HG02759 (cell line): ENCODE results near the gene MORC4.
A peak's percentile ranks its signal among the peaks of the same experiment; 100 is the strongest.
"Not testable (repeated sequence)": the region's sequence is repeated elsewhere in the genome, so short reads cannot be mapped to it uniquely, and the experiment has no call there.

Source experiments
- ATAC-seq: cut with Tn5 transposase; IDR thresholded peaks from one replicate; pipeline ENCODE4 v1.9.1; 2021; ENCODE audit warnings: mild to moderate bottlenecking, moderate library complexity; ENCODE audit not compliant: unreplicated experiment

The MORC4 gene

DNA sequence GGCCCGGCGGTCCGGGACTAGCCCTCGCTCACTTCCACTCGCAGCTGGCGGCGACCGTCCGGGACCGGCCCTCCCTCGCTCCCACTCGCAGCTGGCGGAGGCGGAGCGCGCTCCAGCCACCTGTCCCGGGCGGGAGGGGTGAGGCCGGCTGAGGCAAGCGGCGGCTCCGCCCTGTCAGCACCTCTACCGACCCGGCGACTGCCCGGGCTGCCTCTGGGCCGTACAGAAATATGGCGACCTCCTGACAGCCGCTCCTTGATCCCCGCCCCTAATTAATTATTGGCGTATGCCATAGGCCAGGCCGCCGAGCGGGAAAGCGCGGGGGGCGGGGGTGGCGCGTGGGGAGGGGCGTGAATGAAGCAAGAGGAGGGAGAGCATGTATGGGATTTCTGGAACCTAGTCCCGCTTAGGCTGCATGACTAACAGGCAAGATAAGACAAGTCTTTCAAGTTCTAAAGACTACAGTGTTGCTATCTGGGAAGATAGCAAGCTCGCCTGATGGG lies at the start of gene MORC4:
MORC4 (minus strand) TSS at position 200 of the 503 bp plus-strand sequence. CDS start 243 bp downstream, outside the sequence.
- ATAC-seq, result peak; percentile 89

- ATAC-seq, result no peak
Measured at GRCh38 chrX:107047622-107048021, 47.6 kb upstream of the MORC4 start.

GRCh38 chrX:107029752-107030151 lies 29.7 kb upstream of the MORC4 start:
- ATAC-seq, result no peak

- ATAC-seq, result no peak
Measured at GRCh38 chrX:107025545-107025944, 25.5 kb upstream of the MORC4 start.

DNA sequence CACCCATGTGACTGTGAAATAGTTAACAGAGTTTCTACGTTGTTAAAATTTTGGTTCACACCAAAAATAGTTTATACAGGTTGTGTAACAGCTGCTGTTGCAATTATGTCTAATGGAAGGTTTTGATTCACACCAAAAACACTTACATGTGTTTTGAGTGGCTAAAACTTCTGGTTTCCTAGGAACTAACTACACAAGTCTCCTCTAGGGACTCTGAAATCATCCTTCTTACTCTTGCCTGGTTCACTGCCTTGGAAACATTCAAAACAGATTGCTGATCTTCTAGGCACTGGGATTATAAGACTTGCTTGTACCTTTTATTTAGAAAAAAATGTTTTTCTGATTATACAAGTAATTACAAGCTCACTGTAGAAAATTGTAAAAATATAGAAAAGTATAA lies 14.9 kb upstream of the MORC4 start:
- no peak for ATAC-seq

GRCh38 chrX:107008034-107008433 lies 8.0 kb upstream of the MORC4 start:
- ATAC-seq, result no peak

GRCh38 chrX:106999002-106999975 lies 723 bp downstream of the MORC4 start:
- ATAC-seq, result peak; percentile 40

- no peak for ATAC-seq
Measured at GRCh38 chrX:106997611-106998010, 2.4 kb downstream of the MORC4 start.

DNA sequence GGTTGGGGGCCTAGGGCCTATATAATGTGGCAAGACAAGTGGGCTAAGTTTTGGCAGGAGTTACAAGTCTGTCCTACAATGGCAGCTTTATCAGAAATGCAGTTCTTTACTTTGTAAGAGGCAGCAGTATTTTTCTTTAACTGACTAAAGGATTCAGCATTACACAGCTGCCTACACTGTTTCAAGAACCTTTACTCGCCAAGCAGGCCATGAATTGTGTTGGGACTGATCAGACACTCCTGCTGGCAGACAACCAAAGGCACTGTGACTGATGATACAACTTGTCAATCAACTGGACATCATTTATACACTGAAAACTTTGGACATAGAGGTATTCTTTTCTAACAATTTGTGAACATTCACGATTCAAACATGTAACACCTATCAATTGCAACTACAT lies 4.3 kb downstream of the MORC4 start:
- ATAC-seq, result no peak

- ATAC-seq, result no peak
Measured at GRCh38 chrX:106987488-106987887, 12.5 kb downstream of the MORC4 start.

- ATAC-seq, result no peak
Measured at GRCh38 chrX:106980952-106981626, 18.9 kb downstream of the MORC4 start.

DNA sequence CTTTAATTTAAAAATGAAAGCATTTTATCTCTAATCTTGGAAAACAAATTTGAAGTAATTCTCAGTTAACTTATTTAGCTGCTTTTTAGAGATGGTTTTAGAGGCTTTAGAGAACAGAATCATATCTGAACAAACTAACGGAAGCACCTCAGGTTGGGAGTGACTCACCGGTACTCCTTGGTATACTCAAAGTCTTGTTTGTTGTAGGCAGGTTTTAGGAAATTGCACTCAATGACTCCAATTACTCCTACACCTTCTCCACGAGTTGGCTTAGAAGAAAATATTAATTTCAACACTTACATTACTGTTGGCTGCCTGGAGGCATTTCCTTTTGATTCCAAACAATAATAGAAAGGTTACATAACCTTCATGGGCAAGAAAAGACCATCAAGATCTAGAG lies 23.6 kb downstream of the MORC4 start:
- ATAC-seq, result no peak

DNA sequence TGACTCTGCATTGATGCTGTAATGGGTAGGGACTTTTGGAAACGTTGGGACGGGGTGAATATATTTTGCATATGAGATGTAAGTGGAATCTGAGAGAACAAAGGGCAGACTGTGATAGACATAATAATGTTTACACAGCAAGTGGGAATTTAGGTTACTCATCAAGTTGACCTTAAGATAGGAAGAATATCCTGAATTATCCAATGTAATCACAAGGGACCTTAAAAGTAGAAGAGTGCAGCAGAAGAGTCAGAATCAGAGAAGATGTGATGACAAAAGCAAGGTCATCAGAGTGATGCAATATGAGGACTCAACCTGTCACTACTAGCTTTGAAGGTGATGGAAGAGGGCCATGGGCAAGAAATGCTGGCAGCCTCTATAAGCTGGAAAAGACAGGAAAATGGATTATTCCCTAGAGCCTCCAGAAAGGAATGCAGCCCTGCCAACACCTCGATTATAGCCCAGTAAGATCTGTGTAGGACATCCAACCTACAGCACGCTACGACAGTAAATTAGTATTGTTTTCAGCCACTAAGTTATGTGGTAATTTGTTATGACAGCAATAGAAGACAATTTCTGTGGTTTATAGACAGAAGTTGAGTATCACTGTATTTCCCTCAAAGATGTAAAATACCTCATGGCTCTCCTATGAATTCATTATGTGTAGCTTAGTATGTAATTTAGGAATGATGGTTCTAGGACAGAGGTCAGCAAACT lies 26.4 kb downstream of the MORC4 start:
- ATAC-seq, result no peak

DNA sequence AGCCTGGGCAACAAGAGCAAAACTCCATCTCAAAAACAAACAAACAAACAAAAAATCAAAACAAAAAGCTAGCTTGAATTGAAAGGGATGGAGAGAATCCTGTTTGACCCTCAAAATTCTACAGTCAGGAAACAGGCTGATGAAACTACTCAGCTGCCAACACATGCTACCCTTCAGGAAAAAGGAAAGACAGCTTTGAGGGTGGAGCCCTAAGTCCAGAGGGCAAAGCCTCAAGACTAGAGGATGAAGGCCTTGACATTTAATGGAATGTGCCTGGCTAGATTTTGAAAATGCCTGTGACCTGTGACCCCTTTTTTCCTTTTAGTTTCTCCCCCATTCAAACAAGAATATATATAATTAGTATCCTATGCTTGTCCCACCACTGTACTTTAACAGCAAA lies 27.1 kb downstream of the MORC4 start:
- ATAC-seq, result no peak

- ATAC-seq, result not testable (repeated sequence)
Measured at GRCh38 chrX:106966547-106966946, 33.5 kb downstream of the MORC4 start.

DNA sequence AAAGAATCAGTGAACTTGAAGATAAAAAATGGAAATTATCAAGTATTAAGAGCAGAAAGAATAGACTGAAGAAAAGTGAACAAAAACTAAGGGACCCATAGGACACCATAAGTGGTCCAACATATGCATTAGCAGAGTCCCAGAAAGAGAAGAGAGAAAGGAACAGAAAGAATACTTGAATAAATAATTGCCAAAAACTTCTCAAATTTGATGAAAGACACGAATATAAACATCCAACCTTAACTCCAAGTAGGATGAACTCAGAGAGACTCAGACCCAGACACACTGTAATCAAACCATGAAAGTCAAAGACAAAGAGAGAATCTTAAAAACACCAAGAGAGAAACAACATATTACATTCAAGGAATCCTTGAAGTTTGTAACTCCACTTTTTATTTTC lies 35.7 kb downstream of the MORC4 start:
- ATAC-seq, result no peak

DNA sequence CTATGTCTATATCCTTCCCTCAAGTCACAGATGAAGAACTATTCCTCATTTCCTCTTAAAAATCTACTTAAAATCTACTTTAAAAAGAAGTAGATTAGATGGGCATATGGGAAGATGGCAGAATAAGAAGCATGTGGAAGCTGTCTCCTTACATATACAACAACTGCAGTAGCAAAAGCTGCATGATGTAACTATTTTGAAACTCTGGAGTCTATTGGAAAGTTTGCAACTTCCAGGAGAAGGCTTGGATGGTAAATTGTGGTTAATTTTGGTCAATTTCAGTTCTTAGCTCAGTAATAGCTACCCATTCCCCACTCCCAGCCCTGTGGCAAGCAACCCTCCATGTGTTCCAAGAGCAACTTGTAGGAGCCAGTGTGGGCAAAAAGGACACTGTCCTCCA lies 36.9 kb downstream of the MORC4 start:
- ATAC-seq, result no peak

GRCh38 chrX:106959901-106960300 lies 40.1 kb downstream of the MORC4 start:
- ATAC-seq, result no peak

DNA sequence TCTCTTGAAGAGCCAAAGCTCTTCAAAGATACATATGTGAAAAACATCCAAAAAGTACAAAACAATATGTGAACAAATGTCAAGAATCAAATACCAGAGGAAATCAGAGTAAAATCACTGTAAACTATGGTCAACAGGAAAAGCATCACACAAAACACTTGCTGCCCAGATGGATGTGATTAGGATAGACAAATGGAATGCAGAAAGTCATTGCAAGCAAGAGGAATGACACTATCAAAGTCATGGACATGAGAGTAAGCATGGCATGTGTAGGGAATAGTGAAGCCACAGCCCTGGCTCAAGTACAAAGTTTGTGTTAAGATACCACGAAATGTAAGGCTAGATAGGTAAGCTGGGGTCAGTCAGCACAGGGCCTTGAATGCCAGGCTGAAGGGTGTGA lies 42.2 kb downstream of the MORC4 start:
- no peak for ATAC-seq

DNA sequence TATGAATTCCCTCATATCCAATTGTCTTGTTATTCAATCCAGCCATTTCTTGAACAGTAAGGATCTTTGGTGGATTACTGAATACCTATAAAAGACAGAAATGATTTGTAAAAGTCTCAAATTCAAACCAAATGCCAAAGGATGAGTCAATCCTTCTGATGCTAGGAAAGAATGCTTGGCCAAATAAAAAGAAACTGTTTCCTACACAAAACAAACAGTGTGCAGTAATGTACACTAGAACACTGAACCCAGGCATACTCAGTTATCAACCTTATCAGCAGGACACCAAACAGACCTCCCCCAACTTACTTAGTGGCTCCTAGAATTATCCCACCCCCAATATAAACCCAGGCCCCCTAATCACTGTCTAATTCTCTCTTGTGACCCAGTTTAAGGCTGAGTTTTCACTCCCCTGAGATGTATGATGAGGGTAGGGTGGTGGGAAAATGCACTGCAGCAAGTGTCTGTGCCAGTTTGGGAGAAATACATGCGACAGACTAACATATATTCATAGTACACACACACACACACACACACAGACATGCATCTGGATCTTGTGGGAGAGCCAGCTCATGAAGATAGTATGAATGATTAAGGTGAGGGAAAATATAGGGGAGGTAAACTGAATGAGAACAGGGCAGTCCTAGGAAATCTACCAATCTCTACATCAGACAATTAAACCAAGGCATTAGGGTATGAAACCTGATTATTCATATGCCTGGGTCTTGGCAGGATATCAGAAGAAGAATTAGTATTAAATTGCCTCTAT lies 44.8 kb downstream of the MORC4 start:
- ATAC-seq, result no peak
